Omental fat pad (tissue), 4 donors: Measurements from ENCODE around the gene AQP10. TPM values are rescaled to one million over a fixed set of nuclear protein-coding genes. Genes with fewer than 3 reads are reported as not detected.
"Not testable (repeated sequence)": the region's sequence is repeated elsewhere in the genome, so short reads cannot be mapped to it uniquely, and the experiment has no call there.

ENCODE experiments used
- ATAC-seq: fragments of 150-250 bp; one replicate; pipeline ENCODE4 v1.9.1; 2016; ENCODE audit warnings: mild to moderate bottlenecking, moderate library complexity; ENCODE audit not compliant: low FRiP score
- DNase-seq: peaks from one replicate; pipeline ENCODE4 v3.0.0-alpha.2; 2019; ENCODE audit warnings: low spot score
- total RNA-seq, 4 donors: library from RNA; depleted of rRNA; stranded (reverse); fragments of >200 nt; gene quantifications; one replicate each; pipeline ENCODE4 v1.1.0, GENCODE V29; 2016
- TF ChIP-seq, protein P1 (sequence below), 3 donors: fragments of 450-650 bp; IDR thresholded peaks; one replicate each; pipeline ENCODE4 v1.5.1; 2016 to 2017; ENCODE audit warnings: antibody characterized with exemption in 3 of 3, mild to moderate bottlenecking in 3 of 3, moderate library complexity in 2 of 3

Gene AQP10
- total RNA-seq, 4 donors from 2014 or later = 0.25 to 0.37 TPM; not detected in 2

- ATAC-seq = no peak
- TF ChIP-seq, protein P1, sequence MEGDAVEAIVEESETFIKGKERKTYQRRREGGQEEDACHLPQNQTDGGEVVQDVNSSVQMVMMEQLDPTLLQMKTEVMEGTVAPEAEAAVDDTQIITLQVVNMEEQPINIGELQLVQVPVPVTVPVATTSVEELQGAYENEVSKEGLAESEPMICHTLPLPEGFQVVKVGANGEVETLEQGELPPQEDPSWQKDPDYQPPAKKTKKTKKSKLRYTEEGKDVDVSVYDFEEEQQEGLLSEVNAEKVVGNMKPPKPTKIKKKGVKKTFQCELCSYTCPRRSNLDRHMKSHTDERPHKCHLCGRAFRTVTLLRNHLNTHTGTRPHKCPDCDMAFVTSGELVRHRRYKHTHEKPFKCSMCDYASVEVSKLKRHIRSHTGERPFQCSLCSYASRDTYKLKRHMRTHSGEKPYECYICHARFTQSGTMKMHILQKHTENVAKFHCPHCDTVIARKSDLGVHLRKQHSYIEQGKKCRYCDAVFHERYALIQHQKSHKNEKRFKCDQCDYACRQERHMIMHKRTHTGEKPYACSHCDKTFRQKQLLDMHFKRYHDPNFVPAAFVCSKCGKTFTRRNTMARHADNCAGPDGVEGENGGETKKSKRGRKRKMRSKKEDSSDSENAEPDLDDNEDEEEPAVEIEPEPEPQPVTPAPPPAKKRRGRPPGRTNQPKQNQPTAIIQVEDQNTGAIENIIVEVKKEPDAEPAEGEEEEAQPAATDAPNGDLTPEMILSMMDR (IDR thresholded peaks at IDR 0.05) = no peak
- DNase-seq = no peak
Observed at GRCh38 chr1:154316704-154317103, 4.2 kb upstream of the AQP10 start.

DNA sequence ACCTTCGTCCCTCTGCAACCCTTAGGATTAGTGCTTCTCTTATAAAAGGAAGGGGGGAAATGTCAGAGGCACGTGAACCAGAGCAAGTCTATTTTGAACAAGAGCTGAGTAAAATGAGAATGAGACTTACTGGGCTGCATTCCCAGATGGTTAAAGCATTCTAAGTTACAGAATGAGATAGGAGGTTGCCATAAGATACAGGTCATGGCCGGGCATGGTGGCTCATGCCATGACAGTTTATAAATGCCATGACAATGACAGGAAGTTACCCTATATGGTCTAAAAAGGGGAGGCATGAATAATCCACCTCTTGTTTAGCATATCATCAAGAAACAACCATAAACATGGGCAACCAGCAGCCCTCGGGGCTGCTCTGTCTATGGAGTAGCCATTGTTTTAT, 2.5 kb upstream of the AQP10 start:
- DNase-seq (no peak), ATAC-seq (no peak)
- TF ChIP-seq, protein P1 (IDR thresholded peaks at IDR 0.05) = no peak

GRCh38 chr1:154321609-154321934, 679 bp downstream of the AQP10 start:
- ATAC-seq, DNase-seq: not testable (repeated sequence)

- TF ChIP-seq, protein P1 (IDR thresholded peaks at IDR 0.05) = no peak
- ATAC-seq (no peak), DNase-seq (no peak)
Observed at GRCh38 chr1:154323493-154323892, 2.6 kb downstream of the AQP10 start.

DNA sequence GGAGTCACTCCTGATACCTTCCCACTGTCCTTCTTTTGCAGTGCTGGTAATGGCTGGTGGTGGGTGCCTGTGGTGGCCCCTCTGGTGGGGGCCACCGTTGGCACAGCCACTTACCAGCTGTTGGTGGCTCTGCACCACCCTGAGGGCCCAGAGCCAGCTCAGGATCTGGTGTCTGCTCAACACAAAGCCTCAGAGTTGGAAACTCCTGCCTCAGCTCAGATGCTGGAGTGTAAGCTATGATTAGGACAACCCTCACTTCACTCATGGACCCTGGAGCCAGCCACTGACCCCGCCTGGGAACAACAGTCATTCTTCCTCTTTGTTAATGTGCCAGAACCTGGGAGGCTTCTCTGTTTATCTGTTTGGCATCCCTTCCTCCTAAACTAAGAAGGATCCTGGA, 3.3 kb downstream of the AQP10 start:
- ATAC-seq (no peak), DNase-seq (no peak)
- TF ChIP-seq, protein P1 (IDR thresholded peaks at IDR 0.05) = no peak

GRCh38 chr1:154324669-154325582, 4.0 kb downstream of the AQP10 start, which contains the start of gene ATP8B2:
ATP8B2 (plus strand) TSS chr1:154325525; CDS start chr1:154328142, 2,617 bp downstream.
- peak; percentile 58 for DNase-seq
- TF ChIP-seq, protein P1 (IDR thresholded peaks at IDR 0.05) = peak in 1 of 3 donors; percentile 72

DNA sequence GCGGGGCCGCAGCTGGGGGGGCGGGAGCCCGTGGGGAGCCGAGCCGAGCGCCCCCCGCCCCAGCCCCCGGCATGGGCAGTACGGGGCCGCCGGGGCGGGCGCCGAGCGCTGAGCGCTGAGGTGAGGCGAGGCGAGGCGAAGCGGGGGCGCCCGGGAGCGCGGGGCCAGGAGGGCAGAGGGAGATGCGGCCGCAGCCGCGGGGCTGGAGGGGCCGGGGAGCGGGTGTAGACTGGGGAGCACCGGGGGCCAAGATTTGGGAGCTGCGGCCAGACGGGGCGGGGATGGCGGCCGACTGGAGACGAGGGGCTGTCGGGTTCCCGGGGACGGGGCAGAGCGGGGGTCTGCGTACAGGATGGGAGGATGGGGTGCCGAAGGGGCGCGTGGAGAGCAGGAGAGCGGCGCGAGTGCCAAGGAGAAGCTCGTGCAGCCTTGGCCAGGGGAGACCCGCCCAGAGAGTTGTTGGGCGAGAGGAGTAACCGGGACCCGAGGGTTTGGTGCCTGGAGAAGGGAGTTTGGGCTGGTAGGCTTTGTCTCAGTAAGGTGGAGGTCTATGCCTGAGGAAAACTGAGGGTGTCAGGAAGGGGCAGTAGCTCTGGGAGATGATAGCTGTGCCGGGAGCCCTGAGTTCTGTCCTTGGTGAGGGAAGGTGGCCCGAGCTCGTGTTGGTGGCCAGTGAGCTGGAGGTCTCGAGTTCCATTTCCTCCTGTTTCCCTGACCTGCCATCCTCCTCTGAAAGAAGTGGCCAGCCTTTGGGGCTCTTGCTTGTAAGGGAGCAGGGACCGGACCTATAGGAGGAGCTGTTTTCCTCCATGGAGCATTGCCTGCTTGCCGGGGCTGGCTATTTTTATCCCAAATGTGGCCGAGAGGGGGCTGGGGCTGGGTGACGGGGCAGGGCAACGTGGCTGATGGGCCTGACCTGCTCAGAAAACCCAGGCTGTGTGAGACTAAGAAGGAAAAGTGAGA, 5.0 kb downstream of the AQP10 start:
- TF ChIP-seq, protein P1 (IDR thresholded peaks at IDR 0.05) = no peak
- ATAC-seq (peak; percentile 54), DNase-seq (peak; percentile 51)

More at GRCh38 chr1:154324669-154325582, 4.0 kb downstream of the AQP10 start, which contains the start of gene ATP8B2:
- peak; percentile 37 for ATAC-seq
